HG02571 (cell line): ENCODE results near the gene DLX3.

ENCODE experiments used
- ATAC-seq: cut with Tn5 transposase; IDR thresholded peaks from one replicate; pipeline ENCODE4 v1.9.1; 2021; ENCODE audit warnings: mild to moderate bottlenecking, moderate library complexity; ENCODE audit not compliant: unreplicated experiment

The DLX3 gene

DNA sequence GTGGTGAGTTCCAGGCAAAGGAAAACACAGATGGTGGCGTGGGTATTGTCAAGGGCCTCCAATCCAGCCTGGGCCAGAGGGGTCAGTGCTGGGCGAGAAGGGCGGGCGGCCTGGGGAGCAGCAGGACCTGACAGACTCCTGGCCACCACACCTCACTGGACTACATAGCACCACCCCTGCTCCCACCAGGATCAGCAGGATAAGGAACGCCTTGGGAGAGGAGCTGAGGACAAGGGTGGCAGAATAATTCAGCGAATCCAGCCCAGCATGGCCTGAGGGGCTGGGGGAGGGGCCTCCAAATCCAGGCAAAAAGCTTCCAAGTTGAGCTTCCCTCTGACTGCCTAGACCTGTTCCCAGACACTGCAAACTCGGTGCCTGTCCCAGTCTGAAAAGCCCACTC is 19.5 kb downstream of the DLX3 start:
- no peak for ATAC-seq

DNA sequence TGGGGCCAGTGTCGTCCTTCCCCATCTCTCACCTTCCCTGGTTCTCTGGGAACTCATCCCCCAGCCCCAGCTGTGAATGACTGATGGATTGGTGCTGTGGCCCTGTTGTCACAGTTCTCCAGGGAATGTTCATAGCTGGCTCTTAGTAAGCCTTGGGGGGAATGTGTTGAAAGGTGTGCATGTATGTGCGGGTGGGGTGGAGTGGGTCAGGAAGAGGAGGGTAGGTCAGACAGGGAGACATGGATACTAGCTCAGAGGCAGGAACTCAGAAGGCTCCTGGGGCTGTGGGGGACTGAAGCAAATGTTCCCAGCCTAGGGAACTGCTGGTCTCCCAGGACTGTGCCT is 21.8 kb downstream of the DLX3 start:
- no peak for ATAC-seq

DNA sequence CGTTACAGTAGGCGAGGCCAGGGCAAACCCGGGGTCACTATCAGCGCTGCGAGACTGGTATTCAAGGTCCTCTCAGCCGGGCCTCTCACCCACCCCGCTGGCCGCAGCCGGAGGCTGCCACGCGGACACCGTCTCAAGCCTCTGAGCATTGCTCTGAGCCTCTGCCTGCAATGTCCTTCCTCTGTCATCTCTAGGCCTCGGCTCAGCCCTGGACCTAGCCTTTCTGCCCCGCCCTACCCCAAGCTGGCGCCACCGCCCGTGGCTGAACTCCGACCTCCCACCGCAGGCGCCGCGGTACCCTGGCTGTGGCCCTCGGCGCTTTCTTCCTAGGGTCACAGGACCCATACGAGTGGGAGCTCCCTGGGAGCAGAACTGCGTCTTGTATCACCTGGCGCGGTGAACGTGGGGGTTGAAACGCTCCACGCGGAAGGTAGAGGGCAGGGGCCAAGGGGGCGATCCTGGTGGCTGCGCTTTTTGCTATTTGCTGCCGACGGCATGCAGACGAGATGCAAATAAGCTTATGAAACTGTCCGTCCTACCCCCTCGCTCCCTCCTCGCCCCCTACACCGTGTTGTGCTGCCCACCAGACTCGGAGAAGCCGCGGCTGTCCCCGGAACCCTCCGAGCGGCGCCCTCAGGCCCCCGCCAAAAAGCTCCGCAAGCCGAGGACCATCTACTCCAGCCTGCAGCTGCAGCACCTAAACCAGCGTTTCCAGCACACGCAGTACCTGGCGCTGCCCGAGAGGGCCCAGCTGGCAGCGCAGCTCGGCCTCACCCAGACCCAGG is 22.3 kb downstream of the DLX3 start:
- no peak for ATAC-seq

DNA sequence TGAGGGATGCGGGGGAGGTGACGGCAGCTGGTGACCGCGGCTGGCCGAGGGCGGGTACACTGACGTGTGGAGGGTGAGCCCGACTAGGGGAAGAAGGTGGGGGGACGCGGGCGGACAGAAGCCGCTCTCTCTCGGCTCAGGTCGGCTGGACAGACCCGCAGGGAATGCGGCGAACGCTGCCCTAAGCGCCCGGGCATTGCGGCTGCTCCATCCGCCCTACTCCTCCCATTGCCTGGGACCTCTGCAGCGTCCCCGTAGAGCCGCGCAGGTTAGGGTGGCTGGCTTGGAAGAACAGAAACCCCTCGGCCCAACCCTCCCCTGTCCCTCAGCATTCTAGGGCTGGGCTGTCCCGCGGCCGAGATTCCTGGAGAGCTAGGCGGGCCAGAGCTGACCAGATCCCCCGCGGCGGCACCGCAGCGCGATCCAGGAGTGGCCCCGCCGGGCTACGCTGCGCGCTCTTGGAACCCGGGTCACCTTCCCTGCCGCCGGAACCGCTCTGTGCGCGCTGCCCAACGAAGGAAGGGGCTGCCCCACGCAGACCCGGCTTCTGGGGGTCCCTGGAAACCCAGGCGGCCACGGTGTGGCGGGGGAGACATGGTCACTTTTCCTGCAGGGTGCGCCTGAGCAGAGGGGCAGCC is 23.1 kb downstream of the DLX3 start:
- ATAC-seq: no peak

DNA sequence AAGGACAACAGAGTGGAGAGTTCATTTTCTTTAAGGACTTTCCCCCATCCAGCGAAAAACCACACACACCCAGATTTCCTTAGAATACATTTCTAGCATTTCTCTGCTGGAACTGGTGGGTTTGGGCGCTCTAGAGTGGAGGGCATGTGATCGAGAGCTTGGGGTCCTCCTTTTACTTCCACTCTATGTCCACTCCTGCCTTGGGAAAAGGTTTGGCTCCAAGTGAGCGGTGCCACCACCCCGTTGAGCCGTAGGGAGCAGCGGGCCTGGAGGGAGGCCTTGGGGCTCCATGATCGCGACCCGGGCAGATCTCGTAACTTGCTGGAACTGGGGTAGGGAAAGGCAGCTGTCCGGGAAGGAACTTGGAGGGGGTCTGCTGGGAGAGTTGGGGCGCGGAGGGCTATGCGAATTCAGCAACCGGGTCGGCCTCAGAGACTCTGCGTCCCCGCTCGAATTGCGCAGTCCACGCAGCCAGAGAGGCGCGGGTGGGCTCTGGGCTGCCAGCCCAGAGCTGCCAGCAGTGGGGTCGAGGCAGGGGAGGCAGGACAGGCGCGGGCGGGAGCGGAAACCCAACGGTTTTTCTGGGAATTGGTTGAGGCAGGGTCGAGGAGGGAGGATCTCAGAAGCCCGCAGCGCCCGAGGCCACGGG is 23.7 kb downstream of the DLX3 start:
- no peak for ATAC-seq

DNA sequence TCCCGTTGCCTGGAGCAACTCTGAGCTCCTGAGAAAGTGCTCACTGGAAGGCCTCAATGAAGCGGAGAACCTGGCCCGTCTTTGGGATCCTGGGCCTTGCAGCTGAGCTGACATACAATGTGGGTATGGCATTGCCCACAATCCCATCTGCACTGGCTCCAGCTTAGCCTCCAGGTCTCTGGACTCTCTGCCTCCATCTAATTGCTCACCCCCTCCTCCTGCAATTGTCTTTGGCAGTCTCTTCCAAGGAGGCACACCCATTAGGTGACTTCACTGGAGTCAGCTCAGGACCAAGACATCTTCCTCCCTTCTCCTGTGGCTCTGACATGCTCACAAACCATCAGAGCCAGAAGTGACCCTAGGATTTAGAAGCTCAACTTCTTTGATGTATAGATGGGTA is 24.5 kb downstream of the DLX3 start:
- ATAC-seq: no peak

DNA sequence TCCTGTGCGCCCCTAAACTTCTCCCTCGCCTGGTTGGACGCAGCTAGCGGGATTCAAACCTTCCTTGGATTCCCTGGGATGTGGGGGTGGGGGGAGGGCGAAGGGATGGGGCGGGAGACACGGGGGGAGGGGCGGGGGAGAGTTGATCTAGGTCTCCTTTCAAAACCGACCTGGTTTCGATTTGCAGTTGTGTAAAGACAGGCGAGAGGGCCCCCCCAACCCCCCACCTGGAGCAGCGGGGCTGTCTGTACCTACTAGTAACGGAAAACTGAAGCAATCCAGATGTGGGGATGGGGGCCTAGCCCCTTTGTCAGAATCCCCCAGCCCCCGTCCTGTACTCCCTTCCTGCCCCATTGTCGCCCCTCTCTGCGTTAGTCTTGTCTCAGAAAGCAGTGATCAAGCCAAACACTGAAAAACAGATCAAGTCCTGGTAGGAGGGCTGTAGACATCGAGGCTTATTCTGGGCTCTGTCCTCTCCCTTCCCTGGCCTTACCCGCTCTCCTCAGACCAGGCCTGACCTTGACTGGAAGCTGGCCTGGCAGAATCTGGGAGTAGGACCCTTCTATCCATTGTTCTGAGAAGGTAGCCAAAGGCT is 25.1 kb downstream of the DLX3 start:
- ATAC-seq: no peak

DNA sequence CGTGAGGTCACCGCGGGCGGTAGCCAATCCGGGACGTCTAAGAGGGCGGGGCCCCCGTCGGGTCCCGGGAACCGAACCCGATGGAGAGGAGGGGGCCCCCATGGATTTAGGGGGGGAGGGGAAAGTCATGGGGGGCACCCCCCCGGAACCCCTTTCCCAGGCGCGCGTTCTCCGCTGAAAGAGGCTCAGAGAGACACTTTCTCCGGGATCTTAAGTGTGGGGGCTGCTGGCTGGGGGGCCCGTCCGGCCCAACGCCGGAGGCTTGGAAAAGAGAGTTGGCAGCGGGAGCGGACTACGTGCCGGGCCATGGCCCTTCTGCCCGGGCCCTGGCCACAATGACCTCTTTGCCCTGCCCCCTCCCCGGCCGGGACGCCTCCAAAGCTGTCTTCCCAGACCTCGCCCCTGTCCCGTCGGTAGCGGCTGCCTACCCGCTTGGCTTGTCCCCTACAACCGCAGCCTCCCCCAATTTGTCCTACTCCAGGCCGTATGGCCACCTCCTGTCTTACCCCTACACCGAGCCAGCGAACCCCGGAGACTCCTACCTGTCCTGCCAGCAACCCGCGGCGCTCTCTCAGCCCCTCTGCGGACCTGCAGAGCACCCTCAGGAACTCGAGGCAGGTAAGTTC is 25.8 kb downstream of the DLX3 start, which contains the start of gene DLX4:
TSS of gene DLX4 (plus strand) at position 57 of the 626 bp plus-strand sequence. CDS start at position 336, 279 bp downstream.
- no peak for ATAC-seq

DNA sequence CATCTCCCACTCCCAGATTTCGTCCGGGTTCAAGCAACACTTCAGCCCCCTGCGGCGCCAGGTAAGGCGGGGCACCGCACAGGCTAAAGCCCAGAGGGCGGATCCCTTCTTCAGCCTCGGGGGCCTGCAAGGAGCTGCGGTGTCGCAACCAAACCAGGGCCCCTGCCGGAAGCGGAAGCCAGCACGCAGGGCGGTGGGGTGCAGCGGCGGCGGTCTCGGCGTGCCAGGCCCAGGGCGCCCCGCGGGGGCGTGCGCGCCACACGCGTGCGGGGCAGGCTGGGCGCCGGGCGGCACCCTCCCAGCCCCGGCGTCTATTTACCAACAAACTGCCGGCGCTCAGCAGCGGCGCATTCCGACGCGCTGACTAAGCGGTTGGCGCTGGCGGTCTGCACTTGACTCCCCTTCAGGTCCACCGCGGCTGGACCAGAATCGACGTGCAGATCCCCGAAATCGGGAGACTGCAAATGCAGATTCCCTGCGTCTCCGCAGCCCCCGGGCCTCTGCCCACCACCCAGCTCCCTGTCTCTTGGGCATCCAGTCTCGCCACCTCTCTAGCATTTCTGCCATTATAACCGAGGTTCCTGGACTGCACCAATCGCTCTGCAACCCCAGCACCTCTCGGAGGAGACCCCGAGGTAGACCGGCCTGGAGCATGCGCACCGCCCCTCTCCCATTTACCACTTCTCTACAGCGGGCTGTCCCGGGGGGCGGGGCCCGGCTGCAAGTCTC is 26.5 kb downstream of the DLX3 start:
- no peak for ATAC-seq

DNA sequence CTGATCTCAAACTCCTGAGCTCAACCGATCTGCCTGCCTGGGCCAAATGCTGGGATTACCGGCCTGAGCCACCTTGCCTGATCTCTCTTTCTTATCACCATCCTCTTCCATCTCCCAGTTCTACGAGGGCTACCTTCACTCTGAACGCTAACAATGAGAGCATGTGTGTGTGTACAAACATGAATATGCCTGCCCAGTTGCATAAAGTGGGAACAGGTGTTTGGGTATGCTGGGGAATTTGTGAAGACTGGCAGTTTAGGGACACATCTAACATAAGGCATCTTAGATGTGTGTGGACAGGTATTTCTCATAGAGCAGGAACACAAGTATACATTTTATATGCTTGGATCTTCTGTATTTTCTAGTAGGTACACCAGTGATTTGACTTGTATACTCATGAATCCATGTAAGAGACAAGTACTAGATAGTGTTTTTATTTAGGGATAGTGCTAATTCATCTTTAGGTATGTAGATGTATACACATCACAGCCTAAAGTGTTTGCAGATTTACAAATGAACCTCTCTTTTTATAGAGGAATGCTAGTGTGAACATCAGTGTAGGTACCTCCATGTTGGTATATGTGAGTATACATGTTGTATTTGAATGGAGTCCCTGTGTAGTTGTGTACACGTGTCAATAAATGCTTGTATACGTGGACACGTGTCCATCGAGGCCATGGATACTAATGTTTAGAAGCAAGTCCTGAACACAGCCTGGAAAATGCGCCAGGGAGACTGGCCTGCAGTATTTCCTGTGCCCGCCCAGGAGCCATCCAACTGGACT is 27.2 kb downstream of the DLX3 start:
- no peak for ATAC-seq

DNA sequence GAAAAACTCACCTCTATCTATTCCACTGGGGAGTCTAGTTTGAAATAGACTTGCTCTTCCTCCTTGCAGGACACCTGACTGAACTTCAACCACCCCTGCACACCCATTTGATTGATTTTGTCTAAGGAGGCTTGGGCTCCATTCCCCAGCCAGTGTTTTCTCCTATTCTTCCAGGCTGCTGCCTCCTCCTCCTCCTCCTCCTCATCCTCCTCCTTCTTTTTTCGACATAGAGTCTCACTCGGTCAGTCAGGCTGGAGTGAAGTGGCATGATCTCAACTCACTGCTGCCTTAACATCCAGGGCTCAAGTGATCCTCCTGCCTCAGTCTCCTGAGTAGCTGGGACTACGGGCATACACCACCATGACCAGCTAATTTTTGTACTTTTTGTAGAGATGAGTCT is 27.8 kb downstream of the DLX3 start:
- no peak for ATAC-seq

DNA sequence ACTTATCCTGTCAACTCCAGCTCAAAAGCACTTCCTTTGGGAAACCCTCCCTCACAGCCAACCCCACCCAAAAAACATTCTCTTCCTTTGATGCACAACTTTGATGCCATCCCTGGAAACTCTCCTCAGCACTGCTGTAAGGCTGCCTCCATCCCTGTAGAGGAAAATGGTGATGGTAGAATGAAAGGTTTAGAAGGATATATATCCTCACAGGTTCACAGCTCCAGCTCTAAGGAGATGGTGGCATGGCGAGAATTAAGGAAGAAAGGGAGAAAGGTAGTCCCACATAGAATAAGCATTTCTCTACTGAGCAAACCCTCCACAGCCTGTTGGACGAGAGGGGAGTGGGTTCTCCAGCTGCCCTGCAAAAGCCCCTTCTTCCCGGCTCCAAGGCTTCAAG is 28.3 kb downstream of the DLX3 start:
- no peak for ATAC-seq

DNA sequence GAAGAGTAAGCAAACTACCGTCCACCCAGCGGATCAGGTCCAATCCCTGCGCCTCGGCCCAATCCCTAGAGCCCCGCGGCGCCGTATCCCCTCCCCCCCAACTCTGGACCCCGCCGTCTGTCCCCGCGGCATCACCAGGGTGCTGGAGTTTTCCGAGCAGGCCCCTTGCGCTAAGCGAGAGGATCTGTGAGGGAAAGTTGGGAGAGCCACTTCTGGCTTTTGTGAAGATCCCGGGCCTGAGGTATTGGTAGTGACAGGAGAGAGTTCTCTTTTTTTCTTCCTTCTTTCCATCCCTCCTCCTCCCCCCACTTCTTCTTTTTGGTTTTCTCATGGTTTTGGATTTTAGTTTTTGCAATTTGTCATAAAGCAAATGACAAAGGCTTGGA is 29.5 kb downstream of the DLX3 start:
- no peak for ATAC-seq

DNA sequence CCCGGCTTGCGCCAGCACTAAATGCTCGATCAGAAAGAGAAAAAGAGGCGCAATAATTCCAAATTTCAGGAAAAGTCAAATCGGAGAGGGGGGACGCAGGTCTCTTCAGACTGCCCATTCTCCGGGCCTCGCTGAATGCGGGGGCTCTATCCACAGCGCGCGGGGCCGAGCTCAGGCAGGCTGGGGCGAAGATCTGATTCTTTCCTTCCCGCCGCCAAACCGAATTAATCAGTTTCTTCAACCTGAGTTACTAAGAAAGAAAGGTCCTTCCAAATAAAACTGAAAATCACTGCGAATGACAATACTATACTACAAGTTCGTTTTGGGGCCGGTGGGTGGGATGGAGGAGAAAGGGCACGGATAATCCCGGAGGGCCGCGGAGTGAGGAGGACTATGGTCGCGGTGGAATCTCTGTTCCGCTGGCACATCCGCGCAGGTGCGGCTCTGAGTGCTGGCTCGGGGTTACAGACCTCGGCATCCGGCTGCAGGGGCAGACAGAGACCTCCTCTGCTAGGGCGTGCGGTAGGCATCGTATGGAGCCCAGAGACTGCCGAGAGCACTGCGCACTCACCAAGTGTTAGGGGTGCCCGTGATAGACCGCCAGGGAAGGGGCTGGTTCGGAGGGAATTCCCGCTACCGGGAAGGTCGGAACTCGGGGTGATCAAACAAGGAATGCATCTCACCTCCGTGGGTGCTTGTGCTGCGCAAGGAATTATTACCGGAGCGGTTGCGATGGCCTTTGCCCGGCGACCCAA is 30.1 kb downstream of the DLX3 start:
- ATAC-seq: no peak

DNA sequence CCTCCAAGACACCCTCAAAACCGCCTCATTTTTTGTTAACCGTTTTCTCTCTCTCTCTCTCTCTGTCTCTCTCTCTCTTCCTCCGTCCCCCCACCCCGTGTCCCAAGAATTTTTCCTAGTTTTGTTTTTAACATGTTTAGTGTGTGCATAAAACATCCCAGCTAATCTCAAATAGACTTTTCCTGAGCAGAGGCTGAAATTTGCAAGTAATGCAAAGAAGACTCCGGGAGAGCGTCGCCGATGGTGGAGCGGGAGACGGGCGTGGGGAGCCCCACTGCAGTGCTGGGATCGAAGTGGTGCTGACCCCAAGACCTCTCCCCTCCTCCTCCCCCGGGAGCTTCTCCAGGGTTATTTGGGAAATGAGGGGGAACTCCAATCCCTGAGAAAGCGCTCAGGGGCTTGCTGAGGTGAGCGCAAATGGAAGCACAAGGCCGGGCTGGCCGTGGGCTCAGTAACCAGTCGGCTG is 30.7 kb downstream of the DLX3 start:
- no peak for ATAC-seq

DNA sequence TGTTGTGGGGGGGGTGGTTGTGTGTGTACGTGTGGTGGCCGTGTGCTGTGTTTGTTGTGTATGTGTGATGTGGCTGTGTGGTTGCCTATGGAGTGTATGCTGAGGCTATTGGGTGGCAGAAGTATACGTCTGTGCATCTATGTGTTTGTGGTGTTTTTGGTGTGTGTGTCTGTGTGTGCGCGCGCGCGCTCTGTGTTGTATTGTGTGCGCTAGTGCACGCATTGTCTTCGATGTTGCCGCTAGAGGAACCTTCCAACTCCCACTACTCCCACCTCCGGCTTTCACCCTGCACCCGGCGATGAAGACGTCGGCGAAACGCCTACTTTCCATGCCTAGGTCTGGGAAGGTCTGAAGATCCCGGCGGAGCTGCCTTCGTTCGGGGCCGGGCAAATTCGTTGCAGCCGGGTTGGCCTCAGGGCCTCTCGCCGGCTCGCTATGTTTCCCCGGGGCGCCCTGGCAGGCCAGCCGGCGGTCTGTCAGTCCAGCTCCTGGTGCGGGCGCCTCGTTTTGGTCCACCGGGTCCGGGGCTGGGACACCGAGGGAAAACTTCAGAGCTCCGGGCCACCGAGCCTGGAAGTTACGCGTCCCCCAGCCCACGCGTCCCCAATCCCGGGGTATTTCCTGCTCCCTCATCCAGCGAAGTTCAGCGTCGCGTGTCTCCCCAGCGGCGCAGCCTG is 31.3 kb downstream of the DLX3 start:
- ATAC-seq: no peak

DNA sequence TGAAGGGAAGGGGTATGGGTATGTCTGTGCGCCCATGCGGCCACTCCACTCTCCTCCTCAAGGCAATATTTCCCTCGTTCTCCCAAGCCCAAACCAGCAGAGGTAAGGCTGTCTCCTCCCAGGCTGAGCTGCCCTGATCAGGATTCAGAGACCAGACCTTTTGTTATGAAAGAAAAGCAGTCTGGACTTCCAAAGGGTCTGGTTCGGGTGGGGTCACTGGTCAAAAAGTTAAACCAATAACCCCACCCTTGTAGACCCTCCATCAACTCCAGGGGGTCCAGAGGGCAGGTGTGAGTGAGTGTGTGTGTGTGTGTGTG is 31.8 kb downstream of the DLX3 start:
- no peak for ATAC-seq

DNA sequence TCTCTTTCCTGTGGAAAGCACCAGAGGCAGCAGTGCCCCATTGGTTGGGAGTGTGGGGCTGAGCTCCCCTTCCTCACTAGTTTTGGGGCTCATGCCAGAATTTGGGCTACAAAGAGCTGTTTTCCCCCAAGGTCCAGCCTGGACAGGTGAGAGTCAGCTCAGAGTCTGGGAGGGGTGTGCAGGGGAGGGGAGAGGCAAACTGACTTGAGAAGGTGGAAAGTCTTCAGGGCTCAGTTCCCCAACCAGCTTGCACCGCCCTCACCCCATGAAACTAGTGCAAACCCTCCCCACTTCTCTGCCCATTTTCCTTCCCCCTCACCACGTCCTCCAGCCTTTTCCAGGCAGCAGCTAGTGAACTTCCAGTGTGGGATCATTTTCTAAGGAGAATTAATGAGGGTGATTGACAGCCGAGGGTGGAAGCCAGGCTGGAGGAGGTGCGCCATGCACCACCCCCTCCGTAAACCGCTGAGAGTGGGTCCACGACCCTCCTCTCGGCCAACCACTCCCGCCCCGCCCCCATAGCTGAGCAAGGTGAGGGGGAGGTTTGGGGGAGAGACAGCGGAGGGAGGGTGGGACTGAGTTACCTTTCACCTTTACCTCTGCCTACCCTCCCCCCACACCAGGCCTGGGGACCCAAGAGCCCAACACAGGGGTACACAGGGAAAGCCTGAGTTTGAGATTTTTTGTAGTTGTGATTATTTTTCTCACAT is 32.3 kb downstream of the DLX3 start:
- ATAC-seq: no peak
